H4 (cell line): ENCODE measurements around the gene KCNQ1. TPM values are rescaled to one million over a fixed set of nuclear protein-coding genes. Genes with fewer than 3 reads are reported as not detected.

Experiments
- DNase-seq: peaks from one replicate; pipeline ENCODE4 v3.0.0-alpha.2; 2015; ENCODE audit warnings: low spot score
- total RNA-seq: library from RNA; depleted of rRNA; stranded (reverse); fragments of >200 nt; shearing (Covaris generic); gene quantifications from 2 replicates; pipeline ENCODE4 v1.2.3, GENCODE V29; 2014

Gene KCNQ1
- total RNA-seq, 1 experiment from 2014 or later, result 0.04 TPM

- DNase-seq, result no peak
These were observed 436.5 kb downstream of the KCNQ1 start for GRCh38 chr11:2881076-2881980.

DNA sequence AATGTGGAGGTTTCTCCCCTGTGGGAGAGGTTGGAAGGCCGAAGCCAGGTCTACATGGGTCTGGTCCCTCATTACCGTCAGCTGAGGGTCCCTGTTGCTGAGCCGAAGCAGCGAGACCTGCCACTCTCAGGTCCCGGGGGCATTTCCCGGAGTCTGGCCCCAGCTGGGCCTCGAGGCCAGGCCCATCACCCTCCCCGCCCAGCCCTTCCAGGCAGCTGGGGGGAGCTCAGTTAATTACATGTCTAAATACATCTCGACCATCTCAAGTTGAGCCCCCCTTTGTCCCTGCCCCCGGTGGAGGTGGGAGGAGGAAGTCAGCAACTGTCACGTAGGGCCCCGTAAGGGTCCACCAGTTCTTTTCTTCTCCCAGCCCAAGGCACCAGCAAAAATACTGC lies 437.2 kb downstream of the KCNQ1 start:
- no peak for DNase-seq

DNA sequence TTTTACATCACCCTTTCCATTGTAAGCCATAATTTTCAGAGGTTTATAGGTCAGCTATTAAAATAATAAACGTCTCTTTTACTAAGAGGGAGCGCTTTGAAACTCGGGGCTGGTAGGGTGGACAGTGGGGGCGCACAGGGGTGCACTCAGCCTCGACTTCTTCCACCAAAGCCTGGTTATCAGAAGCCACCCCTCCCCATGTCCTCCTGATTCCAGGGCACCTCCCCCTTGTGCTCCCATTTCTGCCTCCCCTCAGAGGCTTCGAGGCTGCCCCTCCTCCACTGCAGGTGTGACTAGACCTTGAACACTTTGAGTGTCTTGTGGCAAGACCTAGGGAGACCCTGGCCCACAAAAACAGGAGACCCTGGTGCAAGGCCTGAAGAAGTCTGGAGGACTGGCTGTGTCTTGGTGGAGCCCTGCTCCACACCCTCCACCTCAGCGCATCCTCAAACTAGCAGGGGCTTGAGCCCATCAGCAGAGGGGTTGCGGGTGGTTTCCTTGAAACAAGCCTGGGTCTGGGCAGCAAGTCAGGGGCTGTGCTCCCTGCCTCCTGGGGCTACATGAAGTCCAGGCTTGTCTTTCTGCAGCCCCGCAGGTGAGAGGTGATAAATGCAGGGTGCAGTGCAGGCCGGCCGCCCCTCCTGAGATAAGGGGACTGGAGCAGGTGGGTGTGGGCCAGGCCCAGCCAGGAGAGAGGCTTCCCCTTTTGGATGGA lies 437.7 kb downstream of the KCNQ1 start:
- DNase-seq, result no peak

DNA sequence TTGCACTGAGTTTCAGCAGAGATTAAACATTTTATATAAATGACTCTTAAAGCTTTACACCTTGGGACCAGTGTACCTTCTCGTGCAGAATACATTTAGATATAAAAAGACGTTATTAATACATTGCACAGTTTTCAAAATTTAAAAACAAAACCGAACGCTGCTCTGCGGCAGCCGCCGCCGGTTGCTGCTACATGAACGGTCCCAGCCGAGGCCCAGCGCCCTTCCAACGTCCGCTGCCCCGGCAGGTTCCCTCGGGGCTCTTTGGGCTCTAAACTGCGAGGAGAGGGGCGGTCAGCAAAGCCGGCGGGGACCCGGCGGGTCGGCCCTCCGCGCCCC lies 438.8 kb downstream of the KCNQ1 start:
- DNase-seq, result no peak

GRCh38 chr11:2883979-2884815 lies 439.4 kb downstream of the KCNQ1 start:
- no peak for DNase-seq

DNA sequence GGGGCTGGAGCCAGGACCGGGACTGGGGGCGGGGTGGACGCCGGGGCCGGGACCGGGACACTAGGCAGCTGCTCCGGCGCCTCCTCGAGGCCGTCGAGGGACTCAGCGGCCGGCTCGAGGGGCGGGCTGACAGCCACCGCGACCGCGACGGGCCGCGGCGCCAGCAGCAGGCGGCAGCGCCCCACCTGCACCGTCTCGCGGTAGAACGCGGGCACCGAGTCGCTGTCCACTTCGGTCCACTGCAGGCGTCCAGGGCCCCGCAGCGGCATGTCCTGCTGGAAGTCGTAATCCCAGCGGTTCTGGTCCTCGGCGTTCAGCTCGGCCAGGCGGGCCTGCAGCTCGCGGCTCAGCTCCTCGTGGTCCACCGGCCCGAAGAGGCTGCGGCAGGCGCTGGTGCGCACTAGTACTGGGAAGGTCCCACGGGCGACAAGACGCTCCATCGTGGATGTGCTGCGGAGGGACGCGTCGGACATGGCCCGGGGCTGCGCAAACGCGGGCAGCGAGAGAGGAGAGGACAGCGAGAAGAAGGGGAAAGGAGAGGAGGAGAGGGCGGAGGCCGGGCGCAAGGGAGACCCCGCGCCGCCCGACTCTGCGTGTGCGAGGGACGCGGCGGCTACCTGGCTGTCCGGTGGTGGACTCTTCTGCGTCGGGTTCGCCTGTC lies 440.3 kb downstream of the KCNQ1 start:
- DNase-seq, result peak; percentile 56

- peak; percentile 60 for DNase-seq
These were observed 440.9 kb downstream of the KCNQ1 start, which contains the start of gene CDKN1C for GRCh38 chr11:2885678-2886081. Gene CDKN1C, minus strand, starts transcription at chr11:2885775. Its CDS starts 319 bp downstream, at chr11:2885456.

- DNase-seq, result no peak
These were observed 441.5 kb downstream of the KCNQ1 start for GRCh38 chr11:2886191-2886894.

GRCh38 chr11:2886936-2887335 lies 442.1 kb downstream of the KCNQ1 start:
- DNase-seq, result no peak

- no peak for DNase-seq
These were observed 442.8 kb downstream of the KCNQ1 start for GRCh38 chr11:2887515-2888195.

- DNase-seq, result peak; percentile 88
These were observed 443.6 kb downstream of the KCNQ1 start for GRCh38 chr11:2888266-2888968.

- DNase-seq, result no peak
These were observed 444.8 kb downstream of the KCNQ1 start for GRCh38 chr11:2889362-2890273.

GRCh38 chr11:2890466-2891294 lies 445.9 kb downstream of the KCNQ1 start:
- no peak for DNase-seq

GRCh38 chr11:2891326-2892214 lies 446.8 kb downstream of the KCNQ1 start:
- DNase-seq, result no peak

- no peak for DNase-seq
These were observed 447.6 kb downstream of the KCNQ1 start for GRCh38 chr11:2892215-2892966.

DNA sequence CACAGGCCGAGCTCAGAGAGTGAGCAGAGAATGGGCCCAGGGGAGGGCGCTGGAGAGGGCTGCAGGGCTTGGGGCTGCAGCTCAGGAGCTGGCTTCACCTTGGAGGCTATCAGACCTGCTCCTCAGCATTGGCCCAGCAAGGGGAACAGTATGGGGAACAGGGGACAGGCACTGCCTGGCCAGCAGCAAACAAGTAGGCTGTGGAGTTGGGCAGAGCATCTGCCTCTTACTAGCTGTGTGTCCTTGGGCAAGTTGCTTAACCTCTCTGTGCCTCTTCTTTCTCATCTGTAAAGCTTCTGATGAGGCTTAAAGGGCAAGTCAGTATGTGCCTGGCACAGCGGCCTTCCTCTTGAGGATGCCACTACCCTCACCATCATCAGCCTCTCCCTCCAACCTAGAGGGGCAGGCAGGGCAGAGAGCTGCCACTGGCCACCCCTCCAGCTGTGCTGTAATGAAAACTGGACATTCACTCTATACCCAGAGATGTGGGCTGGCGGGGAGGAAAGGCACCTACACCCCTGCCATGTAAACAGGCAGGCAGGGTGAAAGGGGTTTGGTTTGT lies 448.2 kb downstream of the KCNQ1 start:
- DNase-seq, result no peak
